Mucosa of stomach (tissue), 1 donor: Measurements from ENCODE around the gene SLC27A4.

Source experiments
- H3K27me3 ChIP-seq: one replicate; pipeline ENCODE4 v1.7.0; 2013; ENCODE audit warnings: mild to moderate bottlenecking, low read length; ENCODE audit not compliant: control insufficient read depth, insufficient read depth
- H3K36me3 ChIP-seq: one replicate; pipeline ENCODE4 v1.7.0; 2013; ENCODE audit warnings: low read length; ENCODE audit not compliant: control insufficient read depth, insufficient read depth
- H3K4me1 ChIP-seq: one replicate; pipeline ENCODE4 v1.7.0; 2013; ENCODE audit warnings: mild to moderate bottlenecking, low read length; ENCODE audit not compliant: control insufficient read depth, insufficient read depth
- H3K4me3 ChIP-seq: one replicate; pipeline ENCODE4 v1.7.0; 2013; ENCODE audit warnings: low read length
- H3K9ac ChIP-seq: one replicate; pipeline ENCODE4 v1.7.0; 2013; ENCODE audit warnings: mild to moderate bottlenecking, low read length, moderate library complexity
- H3K9me3 ChIP-seq: one replicate; pipeline ENCODE4 v1.7.0; 2013; ENCODE audit warnings: mild to moderate bottlenecking, low read length, moderate library complexity; ENCODE audit not compliant: control insufficient read depth
- donor health status: Pancreatic carcinoma.

Gene SLC27A4

DNA sequence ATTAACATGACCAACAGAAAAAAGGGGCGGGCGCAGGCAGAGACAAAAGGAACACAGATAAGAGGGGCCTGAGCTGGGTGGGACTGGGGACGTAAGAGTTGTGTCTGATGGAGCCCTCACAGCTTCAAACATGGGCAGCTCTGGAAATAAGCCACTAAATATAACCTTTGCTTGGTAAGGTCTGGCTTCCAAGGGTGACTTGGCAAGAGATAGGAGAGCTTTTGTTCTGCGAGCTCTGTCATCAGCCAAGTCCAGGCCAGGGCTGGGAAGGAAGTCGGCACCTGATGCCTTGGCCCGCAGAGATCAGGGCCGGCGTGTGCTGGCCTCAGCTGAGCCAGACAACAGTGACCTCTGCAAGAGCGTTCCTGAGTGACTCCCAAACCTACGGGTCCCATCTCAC, 29.9 kb upstream of the SLC27A4 start:
- H3K4me1 ChIP-seq = peaks cover 7% of the 10 kb centered on the region
- H3K9me3 ChIP-seq = no peaks in the 10 kb centered on the region
- peaks cover 13% of the 10 kb centered on the region for H3K36me3 ChIP-seq
- H3K9ac ChIP-seq = no peak overlapping the region
- no peak overlapping the region for H3K4me3 ChIP-seq
- H3K27me3 ChIP-seq = no peaks in the 10 kb centered on the region

DNA sequence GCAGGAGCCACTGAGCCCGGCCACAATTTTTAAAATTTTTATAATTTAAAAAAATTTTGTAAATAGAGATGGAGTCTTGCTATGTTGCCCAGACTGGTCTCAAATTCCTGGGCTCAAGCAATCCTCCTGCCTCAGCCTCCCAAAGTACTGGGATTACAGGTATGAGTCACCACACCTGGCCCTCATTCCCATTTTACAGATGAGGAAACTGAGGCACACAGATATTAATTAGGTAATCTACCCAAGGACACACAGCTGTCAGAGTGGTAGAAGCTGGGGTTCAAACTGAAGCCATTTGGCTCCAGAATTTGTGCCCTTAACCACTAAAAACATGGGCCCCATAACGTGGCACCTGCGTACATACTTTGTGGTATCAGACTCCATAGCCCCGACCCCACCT, 25.6 kb upstream of the SLC27A4 start:
- H3K4me1 ChIP-seq = peaks cover 7% of the 10 kb centered on the region
- H3K9ac ChIP-seq = no peak overlapping the region
- H3K36me3 ChIP-seq = peaks cover 7% of the 10 kb centered on the region
- no peaks in the 10 kb centered on the region for H3K27me3 ChIP-seq
- H3K4me3 ChIP-seq = no peak overlapping the region
- no peaks in the 10 kb centered on the region for H3K9me3 ChIP-seq

DNA sequence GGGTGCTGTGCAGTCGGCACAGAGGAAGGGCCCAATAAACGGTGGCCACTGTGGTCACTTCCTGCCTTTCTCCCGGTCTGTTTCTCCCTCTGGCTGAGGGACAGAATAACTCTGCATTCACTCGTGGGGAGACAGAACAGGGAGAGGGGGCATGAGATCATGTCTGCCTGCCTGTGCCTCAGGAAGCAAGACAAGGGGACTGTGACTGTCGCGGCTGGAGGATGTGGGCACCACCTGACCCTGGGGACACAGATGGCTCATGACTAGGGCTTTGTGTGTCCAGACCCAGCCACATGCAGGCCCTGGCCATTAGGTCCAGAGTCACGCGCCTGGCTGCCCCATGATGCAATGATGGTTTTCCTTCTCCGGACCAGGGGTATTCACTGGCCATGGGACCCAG, 23.9 kb upstream of the SLC27A4 start:
- Histone ChIP-seq H3K36me3 (no peaks in the 10 kb centered on the region), H3K27me3 (no peaks in the 10 kb centered on the region), H3K4me1 (peaks cover 2% of the 10 kb centered on the region), H3K9me3 (no peaks in the 10 kb centered on the region), H3K9ac (no peak overlapping the region), H3K4me3 (no peak overlapping the region)

DNA sequence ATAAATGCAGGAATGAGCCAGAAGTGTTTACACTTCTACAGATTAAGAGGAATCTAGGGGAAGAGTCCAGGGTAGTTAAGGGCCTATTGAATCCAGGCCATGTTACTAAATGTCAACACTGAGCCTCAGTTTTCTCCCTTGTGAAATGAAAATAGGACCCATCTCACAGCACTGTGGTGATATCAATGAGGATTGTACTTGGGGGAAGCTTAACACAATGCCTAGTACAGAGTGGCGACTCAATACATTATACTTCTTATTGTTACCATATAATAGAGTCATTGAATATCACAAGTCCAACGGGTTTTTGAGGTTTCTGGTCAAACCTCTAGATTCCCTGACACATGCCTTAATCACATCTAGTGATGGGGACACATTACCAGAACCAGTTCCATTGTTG, 22.7 kb upstream of the SLC27A4 start:
- Histone ChIP-seq H3K4me1 (peaks cover 4% of the 10 kb centered on the region), H3K9me3 (no peaks in the 10 kb centered on the region), H3K9ac (no peak overlapping the region), H3K27me3 (no peaks in the 10 kb centered on the region), H3K4me3 (no peak overlapping the region), H3K36me3 (no peaks in the 10 kb centered on the region)

DNA sequence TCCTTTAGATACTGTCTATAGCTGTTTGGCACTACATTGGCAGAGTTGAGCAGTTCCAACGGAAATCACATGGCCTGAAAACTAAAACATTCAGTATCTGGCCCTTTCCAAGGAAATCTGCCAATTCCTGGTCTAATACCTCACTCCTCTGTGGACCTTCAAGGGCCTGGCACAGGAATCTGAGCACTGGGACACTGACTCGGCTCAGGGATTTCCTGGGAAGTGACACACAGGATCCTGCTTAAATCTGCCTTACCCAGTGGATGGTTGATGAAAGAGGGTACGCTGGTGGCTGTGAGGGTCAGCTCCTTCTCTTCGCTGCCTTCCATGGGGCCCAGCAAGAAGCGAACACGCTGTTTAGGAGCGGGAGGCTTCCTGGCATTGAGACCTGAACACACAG, 19.0 kb upstream of the SLC27A4 start:
- H3K4me3 ChIP-seq = no peak overlapping the region
- H3K27me3 ChIP-seq = no peaks in the 10 kb centered on the region
- peaks cover 6% of the 10 kb centered on the region for H3K36me3 ChIP-seq
- peak overlapping the region; percentile 81 for H3K9ac ChIP-seq
- peaks cover 14% of the 10 kb centered on the region for H3K4me1 ChIP-seq
- no peaks in the 10 kb centered on the region for H3K9me3 ChIP-seq

DNA sequence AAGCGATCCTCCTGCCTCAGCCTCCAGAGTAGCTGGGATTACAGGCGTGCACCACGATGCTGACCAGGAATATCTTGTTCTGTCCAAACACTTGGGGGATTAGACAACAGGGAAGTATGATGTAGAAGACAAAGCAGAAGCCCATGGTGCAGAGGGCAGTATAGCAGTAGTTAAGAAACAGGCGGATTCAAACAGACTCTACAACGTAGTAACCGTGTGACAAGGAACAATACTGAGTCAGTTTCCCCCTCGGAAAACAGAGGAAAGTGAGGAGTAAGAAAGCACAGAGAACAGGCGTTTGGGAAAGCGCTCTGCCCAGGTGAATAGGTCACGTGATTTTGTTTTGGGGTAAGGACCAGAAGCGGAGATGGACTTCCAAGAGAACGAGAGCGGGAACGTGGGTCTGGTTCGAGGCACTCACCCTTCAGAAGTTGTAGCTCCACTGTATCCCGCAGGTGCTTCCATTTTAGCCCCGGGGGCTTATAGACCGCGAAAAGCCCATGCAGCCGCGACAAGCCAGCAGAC, 18.4 kb upstream of the SLC27A4 start:
- peaks cover 6% of the 10 kb centered on the region for H3K36me3 ChIP-seq
- H3K27me3 ChIP-seq = no peaks in the 10 kb centered on the region
- peaks cover 14% of the 10 kb centered on the region for H3K4me1 ChIP-seq
- peak overlapping the region; percentile 93 for H3K4me3 ChIP-seq
- H3K9me3 ChIP-seq = no peaks in the 10 kb centered on the region
- peak overlapping the region; percentile 81 for H3K9ac ChIP-seq

DNA sequence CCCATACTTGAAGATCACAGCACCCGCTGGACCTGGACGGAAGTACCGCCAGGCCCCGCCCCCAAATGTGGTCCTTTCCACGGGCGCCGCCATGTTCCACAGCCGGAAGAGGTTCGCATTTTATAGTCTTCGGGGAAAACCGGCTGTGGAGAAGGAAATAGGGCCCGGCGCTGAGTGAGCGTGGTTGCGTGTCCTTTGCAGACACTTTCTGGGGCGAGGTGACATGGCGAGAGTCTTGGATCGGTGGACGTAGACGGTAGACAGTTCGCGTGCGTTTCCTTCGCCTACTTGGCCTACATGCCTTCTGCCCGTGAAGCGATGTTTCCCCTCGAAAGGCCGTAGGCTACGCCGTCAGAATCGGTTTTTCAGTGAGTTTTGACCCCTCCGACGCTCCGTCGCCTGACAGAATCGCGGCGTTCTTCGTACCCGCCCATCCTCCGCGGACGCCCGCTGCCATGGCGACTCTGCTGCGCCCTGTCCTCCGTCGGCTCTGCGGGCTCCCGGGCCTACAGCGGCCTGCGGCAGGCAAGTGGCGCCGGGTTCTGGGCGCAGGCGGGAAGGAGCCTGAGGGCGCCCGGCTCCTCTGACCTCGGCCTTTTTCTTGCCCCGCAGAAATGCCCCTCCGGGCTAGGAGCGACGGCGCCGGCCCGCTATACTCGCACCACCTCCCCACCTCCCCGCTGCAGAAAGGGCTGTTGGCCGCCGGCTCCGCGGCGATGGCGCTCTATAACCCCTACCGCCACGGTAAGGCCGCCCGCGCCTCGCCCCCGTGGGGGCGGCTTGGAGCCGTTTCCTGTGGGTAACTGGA, 17.7 kb upstream of the SLC27A4 start, which contains the start of the genes COQ4 and TRUB2:
Gene COQ4, plus strand, starts transcription at position 436 of the 808 bp plus-strand sequence. Its CDS starts 20 bp downstream, at position 456.
Gene TRUB2, minus strand, starts transcription at position 44 of the 808 bp plus-strand sequence. Its CDS starts 39 bp downstream, at position 5.
- peak within 1 kb of the TSS; percentile 93 for H3K4me3 ChIP-seq
- no peaks in the 10 kb centered on the region for H3K9me3 ChIP-seq
- H3K9ac ChIP-seq = peak within 1 kb of the TSS; percentile 81
- H3K4me1 ChIP-seq = peaks cover 14% of the 10 kb centered on the region
- no peaks in the 10 kb centered on the region for H3K27me3 ChIP-seq
- H3K36me3 ChIP-seq = peaks cover 6% of the 10 kb centered on the region

DNA sequence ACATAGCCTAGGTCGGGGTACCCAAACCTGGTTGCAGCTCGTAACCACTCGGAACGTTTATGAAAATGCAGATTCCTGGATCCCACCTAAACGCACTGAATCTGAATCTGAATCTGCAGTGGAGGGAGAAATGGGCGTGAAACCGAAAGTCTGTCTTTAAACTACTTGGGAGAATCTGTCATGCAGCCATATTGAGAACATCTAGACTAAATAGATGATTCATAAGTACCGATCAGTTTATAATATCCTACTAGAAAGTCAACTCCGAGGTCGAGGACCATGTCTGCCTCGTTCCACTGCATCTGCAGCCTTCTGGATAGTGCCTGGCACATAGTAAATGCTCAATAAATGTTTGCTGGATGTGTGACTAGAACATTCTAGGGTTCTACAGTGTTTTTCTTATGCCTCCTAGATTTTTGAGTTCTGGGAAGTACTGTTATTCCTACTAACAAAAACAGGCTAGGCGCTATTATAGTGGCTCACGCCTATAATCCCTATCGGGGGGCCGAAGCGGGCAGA, 17.1 kb upstream of the SLC27A4 start:
- Histone ChIP-seq H3K9ac (peak overlapping the region; percentile 81), H3K9me3 (no peaks in the 10 kb centered on the region), H3K4me1 (peaks cover 14% of the 10 kb centered on the region), H3K36me3 (peaks cover 6% of the 10 kb centered on the region), H3K4me3 (peak overlapping the region; percentile 93), H3K27me3 (no peaks in the 10 kb centered on the region)

DNA sequence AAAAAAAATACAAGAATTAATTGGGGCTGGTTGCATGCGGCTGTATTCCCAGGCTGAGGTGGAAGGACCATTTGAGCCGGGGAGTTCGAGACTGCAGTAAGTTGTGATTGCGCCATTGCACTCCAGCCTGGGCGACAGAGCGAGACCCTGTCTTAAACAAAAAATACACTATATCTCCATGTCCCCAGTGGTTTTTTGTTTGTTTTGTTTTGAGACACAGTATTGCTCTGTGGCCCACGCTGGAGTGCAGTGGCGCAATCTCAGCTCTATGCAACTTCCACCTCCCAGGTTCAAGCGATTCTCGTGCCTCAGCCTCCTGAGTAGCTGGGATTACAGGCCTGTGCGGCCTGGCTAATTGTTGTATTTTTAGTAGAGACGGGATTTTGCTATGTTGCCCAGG, 16.5 kb upstream of the SLC27A4 start:
- H3K4me1 ChIP-seq = peaks cover 19% of the 10 kb centered on the region
- no peaks in the 10 kb centered on the region for H3K9me3 ChIP-seq
- H3K27me3 ChIP-seq = no peaks in the 10 kb centered on the region
- H3K4me3 ChIP-seq = peak overlapping the region; percentile 93
- peak overlapping the region; percentile 81 for H3K9ac ChIP-seq
- peaks cover 6% of the 10 kb centered on the region for H3K36me3 ChIP-seq

DNA sequence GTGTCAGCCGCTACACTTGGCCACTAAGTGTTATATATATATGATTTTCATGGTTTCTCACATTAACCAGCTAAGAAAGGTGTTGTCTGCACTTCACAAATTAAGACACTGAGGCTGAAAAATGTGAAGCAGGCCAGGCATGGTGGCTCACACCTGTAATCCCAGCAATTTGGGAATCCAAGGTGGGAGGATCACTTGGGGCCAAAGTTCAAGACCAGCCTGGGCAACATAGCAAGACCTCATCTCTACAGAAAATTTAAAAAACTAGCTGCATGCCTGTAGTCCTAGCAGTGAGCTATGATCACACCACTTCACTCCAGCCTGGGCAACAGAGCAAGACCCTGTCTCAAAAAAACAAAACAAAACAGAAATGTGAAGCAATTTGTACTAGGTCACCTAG, 15.9 kb upstream of the SLC27A4 start:
- Histone ChIP-seq H3K4me1 (peaks cover 24% of the 10 kb centered on the region), H3K36me3 (peaks cover 6% of the 10 kb centered on the region), H3K27me3 (no peaks in the 10 kb centered on the region), H3K9ac (no peak overlapping the region), H3K4me3 (no peak overlapping the region), H3K9me3 (no peaks in the 10 kb centered on the region)

DNA sequence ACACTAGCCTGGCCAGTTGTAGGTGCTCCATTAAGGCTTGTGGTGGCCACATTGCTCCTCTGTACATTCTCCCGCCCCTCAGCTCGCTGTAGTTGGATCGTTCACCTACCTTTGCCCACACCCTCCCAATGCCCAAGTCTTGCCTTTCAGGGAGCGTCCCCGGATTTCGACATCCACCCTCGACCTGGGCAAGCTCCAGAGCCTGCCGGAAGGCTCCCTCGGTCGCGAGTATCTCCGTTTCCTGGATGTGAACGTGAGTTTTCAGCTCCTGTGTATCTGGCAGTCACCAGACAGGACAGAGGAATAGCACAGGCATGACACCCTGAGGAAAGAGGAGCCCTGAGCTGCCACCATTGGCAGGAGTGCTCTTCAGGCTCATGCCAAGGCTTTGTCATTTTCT, 14.7 kb upstream of the SLC27A4 start:
- Histone ChIP-seq H3K9me3 (no peaks in the 10 kb centered on the region), H3K4me1 (peaks cover 28% of the 10 kb centered on the region), H3K36me3 (peaks cover 6% of the 10 kb centered on the region), H3K9ac (no peak overlapping the region), H3K27me3 (no peaks in the 10 kb centered on the region), H3K4me3 (no peak overlapping the region)

DNA sequence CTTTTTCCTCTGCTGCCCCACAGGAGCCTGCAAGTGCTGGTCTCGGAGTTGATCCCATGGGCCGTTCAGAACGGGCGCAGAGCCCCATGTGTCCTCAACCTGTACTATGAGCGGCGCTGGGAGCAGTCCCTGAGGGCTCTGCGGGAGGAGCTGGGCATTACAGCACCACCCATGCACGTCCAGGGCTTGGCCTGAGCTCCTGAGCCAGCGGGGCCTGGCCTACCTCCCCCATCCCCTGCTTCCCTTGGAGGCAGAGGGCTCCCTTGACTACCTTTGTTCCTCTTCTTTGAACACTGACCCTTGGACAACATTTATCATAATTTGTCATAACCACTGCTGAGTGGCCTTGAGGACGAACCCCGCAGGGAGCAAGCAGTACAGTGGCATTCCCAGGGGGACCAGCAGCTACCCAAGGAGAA, 6.9 kb upstream of the SLC27A4 start:
- Histone ChIP-seq H3K36me3 (peaks cover 5% of the 10 kb centered on the region), H3K4me1 (peaks cover 12% of the 10 kb centered on the region), H3K27me3 (no peaks in the 10 kb centered on the region), H3K4me3 (no peak overlapping the region), H3K9me3 (no peaks in the 10 kb centered on the region), H3K9ac (no peak overlapping the region)
